ENCODE data around the gene GRAP2. TPM values are rescaled to one million over a fixed set of nuclear protein-coding genes. Genes with fewer than 3 reads are reported as not detected.

Gene GRAP2
- total and polyA plus RNA-seq, 2 donors (not counting 3 experiments of a cell fraction or from before 2014, with no cell fraction given) = 0.04 TPM; not detected in 1

DNA sequence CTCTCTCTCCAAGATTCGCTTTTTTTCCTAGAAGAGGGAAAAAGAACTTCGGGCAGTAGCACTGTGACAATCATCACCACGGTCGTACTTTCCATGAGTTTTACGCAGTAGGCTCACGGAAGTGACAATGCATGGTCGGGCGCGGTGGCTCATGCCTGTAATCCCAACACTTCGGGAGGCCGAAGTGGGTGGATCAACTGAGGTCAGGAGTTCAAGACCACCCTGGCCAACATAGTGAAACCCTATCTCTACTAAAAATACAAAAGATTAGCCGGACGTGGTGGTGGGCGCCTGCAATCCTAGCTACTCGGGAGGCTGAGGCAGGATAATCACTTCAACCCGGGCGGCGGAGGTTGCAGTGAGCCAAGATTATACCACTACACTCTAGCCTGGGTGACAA, 23.4 kb downstream of the GRAP2 start:
- POLR2A ChIA-PET = no interaction called here
- DNase-seq (ENCODE audit: low read depth, low spot score) (no peak), FAIRE-seq (no peak)
- BruUV-seq (replicated peaks) = no TSS peak
- Histone ChIP-seq H3K27ac (ENCODE audit: insufficient read depth, low read depth, low read length) (no peak overlapping the region), H3K36me3 (ENCODE audit: control insufficient read depth in 2 of 2, extremely low read depth in 1 of 2, insufficient read depth in 2 of 2, low read length in 2 of 2) (no peaks in the 10 kb centered on the region), H3K79me2 (ENCODE audit: control insufficient read depth, insufficient read depth, low read length) (no peaks in the 10 kb centered on the region), H3K9me1 (replicated peaks; ENCODE audit: control insufficient read depth, extremely low read depth, insufficient read depth, low read length) (no peaks in the 10 kb centered on the region), H3K27me3 (ENCODE audit: control insufficient read depth in 2 of 2, insufficient read depth in 2 of 2, low read length in 2 of 2) (peaks cover 20 to 27% of the 10 kb centered on the region in 2 experiments), H3K9ac (replicated peaks; ENCODE audit: extremely low read depth, insufficient read depth, low read length) (no peak overlapping the region), H4K20me1 (replicated peaks; ENCODE audit: control insufficient read depth, extremely low read depth, insufficient read depth, low read length) (no peaks in the 10 kb centered on the region), H3K4me1 (ENCODE audit: control insufficient read depth, extremely low read depth, insufficient read depth, low read length) (no peaks in the 10 kb centered on the region), H3K4me2 (ENCODE audit: insufficient read depth, low read length) (no peak overlapping the region), H2AFZ (ENCODE audit: low read depth, low read length) (no peak overlapping the region), H3K4me3 (replicated peaks in 1 of 3; ENCODE audit: insufficient read depth in 1 of 3, low read depth in 1 of 3, low read length in 3 of 3) (no peak overlapping the region), H3K9me3 (replicated peaks; ENCODE audit: control insufficient read depth, insufficient read depth, low read length) (no peaks in the 10 kb centered on the region)
- CTCF ChIA-PET = interaction anchor here (1.0 to 1.9 kb wide), 3 partner anchors 9 to 458 kb away, joined by 3 to 6 read pairs (median 4); no protein-coding TSS in a partner anchor
- dilution Hi-C loops (cut with MboI; ENCODE audit: extremely low pct_ligation_motif_present, low sequenced_read_pairs) = no loop called here
- intact Hi-C loops (cut with micrococcal nuclease) = no loop called here
- TF ChIP-seq FOS (IDR thresholded peaks at IDR 0.05; ENCODE audit: borderline replicate concordance, insufficient read depth, low read length) (no peak), POLR2AphosphoS5 (IDR thresholded peaks at IDR 0.05; ENCODE audit: insufficient read depth, low read depth, low read length) (no peak), GATA2 (IDR thresholded peaks at IDR 0.05; ENCODE audit: insufficient read depth, insufficient read length, low read depth, low read length) (no peak), JUN (IDR thresholded peaks at IDR 0.05; ENCODE audit: borderline replicate concordance, insufficient read depth, insufficient read length, low read depth) (no peak), EZH2 (IDR thresholded peaks at IDR 0.05; ENCODE audit: borderline replicate concordance, low read depth, low read length, severe bottlenecking) (no peak), MAX (IDR thresholded peaks at IDR 0.05; ENCODE audit: insufficient read depth, insufficient read length) (no peak), MYC (IDR thresholded peaks at IDR 0.05; ENCODE audit: low read depth, low read length) (no peak), POLR2A (IDR thresholded peaks at IDR 0.05; ENCODE audit: low read depth, low read length) (no peak), CTCF (IDR thresholded peaks at IDR 0.05; ENCODE audit: extremely low read depth in 1 of 2, insufficient read depth in 1 of 2, low read depth in 1 of 2, low read length in 2 of 2) (no peak)

Data from endothelial cell of umbilical vein (primary cell).